Measurements from ENCODE around the gene TGFBR3L. TPM values are rescaled to one million over a fixed set of nuclear protein-coding genes. Genes with fewer than 3 reads are reported as not detected.

The TGFBR3L gene
- total and polyA plus RNA-seq, 2 of the 4 experiments (the other 2 are of a cell fraction), result 0.94 TPM; not detected in 1

- TF ChIP-seq RAD21 (IDR thresholded peaks at IDR 0.05; ENCODE audit: low read length), result no peak
- TF ChIP-seq, protein P1, sequence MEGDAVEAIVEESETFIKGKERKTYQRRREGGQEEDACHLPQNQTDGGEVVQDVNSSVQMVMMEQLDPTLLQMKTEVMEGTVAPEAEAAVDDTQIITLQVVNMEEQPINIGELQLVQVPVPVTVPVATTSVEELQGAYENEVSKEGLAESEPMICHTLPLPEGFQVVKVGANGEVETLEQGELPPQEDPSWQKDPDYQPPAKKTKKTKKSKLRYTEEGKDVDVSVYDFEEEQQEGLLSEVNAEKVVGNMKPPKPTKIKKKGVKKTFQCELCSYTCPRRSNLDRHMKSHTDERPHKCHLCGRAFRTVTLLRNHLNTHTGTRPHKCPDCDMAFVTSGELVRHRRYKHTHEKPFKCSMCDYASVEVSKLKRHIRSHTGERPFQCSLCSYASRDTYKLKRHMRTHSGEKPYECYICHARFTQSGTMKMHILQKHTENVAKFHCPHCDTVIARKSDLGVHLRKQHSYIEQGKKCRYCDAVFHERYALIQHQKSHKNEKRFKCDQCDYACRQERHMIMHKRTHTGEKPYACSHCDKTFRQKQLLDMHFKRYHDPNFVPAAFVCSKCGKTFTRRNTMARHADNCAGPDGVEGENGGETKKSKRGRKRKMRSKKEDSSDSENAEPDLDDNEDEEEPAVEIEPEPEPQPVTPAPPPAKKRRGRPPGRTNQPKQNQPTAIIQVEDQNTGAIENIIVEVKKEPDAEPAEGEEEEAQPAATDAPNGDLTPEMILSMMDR (conservative IDR thresholded peaks at IDR 0.05; ENCODE audit: low read depth, low read length), result no peak
- TF ChIP-seq CEBPB (IDR thresholded peaks at IDR 0.05; ENCODE audit: low read depth, low read length), result no peak
- TF ChIP-seq NFE2L2 (IDR thresholded peaks at IDR 0.05; ENCODE audit: low read depth, low read length), result no peak
- TF ChIP-seq MAZ (IDR thresholded peaks at IDR 0.05; ENCODE audit: borderline replicate concordance, low read depth, low read length), result no peak
- no peak for TF ChIP-seq BHLHE40 (IDR thresholded peaks at IDR 0.05; ENCODE audit: low read depth, low read length)
- TF ChIP-seq CHD1 (IDR thresholded peaks at IDR 0.05; ENCODE audit: low read depth, low read length), result no peak
- Histone ChIP-seq H3K4me3 (ENCODE audit: insufficient read depth, low read depth, low read length) (no peak overlapping the region), H2BK120ac (ENCODE audit: low read depth, low read length) (no peak overlapping the region), H2AFZ (replicated peaks; ENCODE audit: low read length, poor library complexity) (no peak overlapping the region), H2BK20ac (ENCODE audit: low read depth, low read length) (no peak overlapping the region), H3K9me1 (ENCODE audit: insufficient read depth, low read length) (peaks cover 9% of the 10 kb centered on the region), H3K27ac (ENCODE audit: insufficient read depth, low read length) (no peak overlapping the region), H2AK5ac (ENCODE audit: low read depth, low read length) (no peak overlapping the region), H3K27me3 (ENCODE audit: control insufficient read depth, insufficient read depth, low read length) (peaks cover under 1% of the 10 kb centered on the region; the same call in 1 of the 2 replicates), H4K91ac (ENCODE audit: insufficient read depth, low read depth, low read length) (no peak overlapping the region), H3K14ac (replicated peaks; ENCODE audit: low read depth, low read length) (no peak overlapping the region), H3K23ac (ENCODE audit: low read depth, low read length) (no peak overlapping the region), H3K9me3 (ENCODE audit: control insufficient read depth, insufficient read depth, low read length) (no peaks in the 10 kb centered on the region), H2BK15ac (ENCODE audit: low read depth, low read length) (no peak overlapping the region), H4K20me1 (ENCODE audit: insufficient read depth, low read length) (peaks cover 11% of the 10 kb centered on the region), H3K18ac (ENCODE audit: low read depth, low read length) (no peak overlapping the region), H3K9ac (ENCODE audit: low read depth, low read length) (no peak overlapping the region), H4K5ac (ENCODE audit: low read depth, low read length) (no peak overlapping the region), H3K56ac (ENCODE audit: extremely low read depth, insufficient read depth, low read length) (no peak overlapping the region), H4K8ac (ENCODE audit: low read depth in 2 of 2, low read length in 2 of 2) (no peak overlapping the region), H2BK5ac (ENCODE audit: low read depth, low read length, poor library complexity, severe bottlenecking) (no peak overlapping the region), H3K4ac (ENCODE audit: low read depth, low read length) (no peak overlapping the region), H2AK9ac (replicated peaks; ENCODE audit: low read depth, low read length, poor library complexity) (no peak overlapping the region), H3K4me2 (ENCODE audit: low read depth, low read length) (no peak overlapping the region; the same call in 1 of the 2 replicates), H3K36me3 (ENCODE audit: control insufficient read depth, insufficient read depth, low read length) (peaks cover 7% of the 10 kb centered on the region; the same call in 1 of the 2 replicates), H3K79me1 (ENCODE audit: low read depth in 1 of 2, low read length in 2 of 2) (peaks cover 0 to 24% of the 10 kb centered on the region in 2 experiments; a peak in 2 of 4 replicates), H3K4me1 (ENCODE audit: control insufficient read depth, insufficient read depth, low read length) (peaks cover 20% of the 10 kb centered on the region)
- in situ Hi-C loops (cut with MboI; ENCODE audit: low sequenced_read_pairs), result no loop called here
- intact Hi-C loops (cut with micrococcal nuclease), result no loop called here
- CTCF ChIA-PET, result interaction anchor here (0.6 kb wide), 1 partner anchor 54 kb away, joined by 4 read pairs; no protein-coding TSS in a partner anchor
- DNase-seq (no peak), ATAC-seq (ENCODE audit: low read depth) (no peak)
- BruUV-seq (replicated peaks), result no TSS peak
- dilution Hi-C loops (cut with HindIII; ENCODE audit: low sequenced_read_pairs, unreplicated experiment), result no loop called here
- POLR2A ChIA-PET (ENCODE audit: unreplicated experiment), result no interaction called here
- 89% methylated on average over 8 of the region's 31 CpGs; no CpG with 5 or more reads in 1 of the 2 experiments for WGBS, 2 experiments (ENCODE audit: extremely low coverage in 2 of 2, insufficient read length in 1 of 2)
These were observed 7.6 kb downstream of the TGFBR3L start for GRCh38 chr19:7921967-7922835.

Measured in IMR-90 (cell line).